Stimulated activated CD4-positive, alpha-beta T cell treated with anti-CD3 and anti-CD28 coated beads, TNF-alpha, amount 100 ng/mL, for 24 hours (primary cell): ENCODE data around the gene CNTN1.

Source experiments
- DNase-seq, 3 experiments: peaks; one replicate each; pipeline ENCODE4 v3.0.0-alpha.2; 2020; ENCODE audit warnings: low read depth in 3 of 3

CNTN1 gene

GRCh38 chr12:40691913-40692764, at the start of gene CNTN1:
Gene CNTN1, plus strand, starts transcription at chr12:40692439.
- no peak for DNase-seq

GRCh38 chr12:40643506-40643905, 48.7 kb upstream of the CNTN1 start:
- DNase-seq = no peak

- no peak for DNase-seq
Observed at GRCh38 chr12:40643976-40644375, 48.3 kb upstream of the CNTN1 start.

GRCh38 chr12:40644708-40645107, 47.5 kb upstream of the CNTN1 start:
- DNase-seq = no peak

GRCh38 chr12:40645361-40645760, 46.9 kb upstream of the CNTN1 start:
- DNase-seq = no peak

GRCh38 chr12:40646456-40646855, 45.8 kb upstream of the CNTN1 start:
- no peak for DNase-seq

- DNase-seq = no peak
Observed at GRCh38 chr12:40646911-40647310, 45.3 kb upstream of the CNTN1 start.

- DNase-seq = no peak
Observed at GRCh38 chr12:40647651-40648050, 44.6 kb upstream of the CNTN1 start.

- no peak for DNase-seq
Observed at GRCh38 chr12:40648519-40648918, 43.7 kb upstream of the CNTN1 start.

GRCh38 chr12:40650038-40650704, 42.1 kb upstream of the CNTN1 start:
- DNase-seq = no peak

- no peak for DNase-seq
Observed at GRCh38 chr12:40655451-40655850, 36.8 kb upstream of the CNTN1 start.

- no peak for DNase-seq
Observed at GRCh38 chr12:40662366-40662765, 29.9 kb upstream of the CNTN1 start.

GRCh38 chr12:40663781-40664180, 28.5 kb upstream of the CNTN1 start:
- DNase-seq = no peak

- no peak for DNase-seq
Observed at GRCh38 chr12:40668099-40668529, 24.1 kb upstream of the CNTN1 start.

- no peak for DNase-seq
Observed at GRCh38 chr12:40672741-40673271, 19.4 kb upstream of the CNTN1 start.

- no peak for DNase-seq
Observed at GRCh38 chr12:40681148-40681547, 11.1 kb upstream of the CNTN1 start.

- DNase-seq = no peak
Observed at GRCh38 chr12:40684986-40685385, 7.3 kb upstream of the CNTN1 start.

- no peak for DNase-seq
Observed at GRCh38 chr12:40688085-40688725, 4.0 kb upstream of the CNTN1 start.

GRCh38 chr12:40689576-40689975, 2.7 kb upstream of the CNTN1 start:
- DNase-seq = no peak

GRCh38 chr12:40692765-40693206, 547 bp downstream of the CNTN1 start:
- DNase-seq = no peak

GRCh38 chr12:40693207-40693821, 1.1 kb downstream of the CNTN1 start:
- no peak for DNase-seq
